HL-60 (cell line): ENCODE results near the gene CALN1.

Experiments used
- POLR2AphosphoS5 ChIP-seq: IDR thresholded peaks from 2 replicates; pipeline ENCODE4 v1.6.1; 2012; ENCODE audit warnings: low read depth
- REST ChIP-seq: IDR thresholded peaks from 2 replicates; pipeline ENCODE4 v1.6.1; 2012; ENCODE audit warnings: low read depth; ENCODE audit not compliant: insufficient replicate concordance
- SPI1 ChIP-seq: IDR thresholded peaks from 2 replicates; pipeline ENCODE4 v1.6.1; 2012; ENCODE audit warnings: low read depth, mild to moderate bottlenecking, borderline replicate concordance
- TF ChIP-seq, protein P1 (sequence below): IDR thresholded peaks from one replicate; pipeline ENCODE4 v1.5.1; 2011; ENCODE audit warnings: low read length, control low read depth, inconsistent platforms; ENCODE audit not compliant: insufficient read depth

GRCh38 chr7:72020311-72020710 is 391.8 kb downstream of the CALN1 start:
- TF ChIP-seq, protein P1, sequence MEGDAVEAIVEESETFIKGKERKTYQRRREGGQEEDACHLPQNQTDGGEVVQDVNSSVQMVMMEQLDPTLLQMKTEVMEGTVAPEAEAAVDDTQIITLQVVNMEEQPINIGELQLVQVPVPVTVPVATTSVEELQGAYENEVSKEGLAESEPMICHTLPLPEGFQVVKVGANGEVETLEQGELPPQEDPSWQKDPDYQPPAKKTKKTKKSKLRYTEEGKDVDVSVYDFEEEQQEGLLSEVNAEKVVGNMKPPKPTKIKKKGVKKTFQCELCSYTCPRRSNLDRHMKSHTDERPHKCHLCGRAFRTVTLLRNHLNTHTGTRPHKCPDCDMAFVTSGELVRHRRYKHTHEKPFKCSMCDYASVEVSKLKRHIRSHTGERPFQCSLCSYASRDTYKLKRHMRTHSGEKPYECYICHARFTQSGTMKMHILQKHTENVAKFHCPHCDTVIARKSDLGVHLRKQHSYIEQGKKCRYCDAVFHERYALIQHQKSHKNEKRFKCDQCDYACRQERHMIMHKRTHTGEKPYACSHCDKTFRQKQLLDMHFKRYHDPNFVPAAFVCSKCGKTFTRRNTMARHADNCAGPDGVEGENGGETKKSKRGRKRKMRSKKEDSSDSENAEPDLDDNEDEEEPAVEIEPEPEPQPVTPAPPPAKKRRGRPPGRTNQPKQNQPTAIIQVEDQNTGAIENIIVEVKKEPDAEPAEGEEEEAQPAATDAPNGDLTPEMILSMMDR, result no peak
- TF ChIP-seq POLR2AphosphoS5 (no peak), SPI1 (no peak), REST (no peak)
